Epithelial cell of prostate (primary cell): ENCODE results near the gene PPARG.
"Not testable (repeated sequence)": the region's sequence is repeated elsewhere in the genome, so short reads cannot be mapped to it uniquely, and the experiment has no call there.

Source experiments
- DNase-seq: peaks from one replicate; pipeline ENCODE4 v3.0.0-alpha.2; 2011; ENCODE audit warnings: low read depth, low spot score
- H3K27ac ChIP-seq: fragments of 450-650 bp; 2 replicates; pipeline ENCODE4 v1.5.1; 2017; ENCODE audit warnings: mild to moderate bottlenecking

The PPARG gene

DNA sequence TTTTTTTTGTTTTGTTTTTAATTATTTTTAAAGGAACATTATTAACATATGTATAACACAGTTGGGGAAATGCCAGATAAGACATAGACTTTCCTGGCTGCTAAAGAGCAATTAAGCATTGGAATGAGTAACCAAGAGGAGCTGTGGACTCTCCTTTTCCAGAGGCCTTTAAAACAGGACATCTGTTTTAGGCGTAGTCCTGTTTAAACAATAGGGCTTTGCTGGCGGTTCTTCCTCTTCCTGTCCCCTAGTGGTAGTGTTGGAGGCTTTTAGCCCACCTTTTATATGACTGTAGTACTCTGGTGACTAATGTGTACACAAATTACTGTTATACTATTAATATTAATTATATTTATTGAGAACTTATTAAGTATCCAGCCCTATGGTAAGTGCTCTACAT lies 81.9 kb downstream of the PPARG start:
- no peak for DNase-seq

DNA sequence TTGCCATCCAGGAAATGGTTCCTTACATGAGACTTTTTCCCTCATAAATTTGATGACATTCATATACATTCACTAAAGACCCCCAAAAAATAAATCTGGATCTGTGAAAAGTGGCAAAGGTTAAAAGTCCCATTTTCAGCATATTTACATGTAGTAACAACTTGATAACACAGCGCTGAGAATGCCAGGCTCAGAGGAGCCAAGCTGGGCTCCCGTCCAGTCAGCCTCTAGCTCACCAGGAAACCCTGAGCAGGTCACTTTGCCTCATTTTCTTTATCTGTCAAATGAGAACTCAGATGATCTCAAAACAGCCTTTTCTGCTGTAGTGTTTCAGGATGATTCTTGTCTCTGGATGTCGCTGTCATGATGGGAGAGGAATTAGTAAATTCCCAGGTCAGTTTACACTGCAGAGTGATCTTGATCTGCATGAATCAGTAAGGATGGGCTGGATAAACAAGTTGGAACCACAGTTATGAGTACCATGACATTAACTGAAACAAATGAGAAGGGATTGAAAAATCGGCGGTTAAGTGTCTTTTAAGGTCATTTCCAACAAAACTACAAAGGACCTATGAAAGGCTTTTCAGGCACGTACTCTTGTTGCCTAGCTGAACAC lies 82.8 kb downstream of the PPARG start:
- DNase-seq, result peak; percentile 12
- peak overlapping the region; percentile 16 for H3K27ac ChIP-seq

More for the DNA sequence above, 81.9 kb downstream of the PPARG start:
- no peak overlapping the region for H3K27ac ChIP-seq

DNA sequence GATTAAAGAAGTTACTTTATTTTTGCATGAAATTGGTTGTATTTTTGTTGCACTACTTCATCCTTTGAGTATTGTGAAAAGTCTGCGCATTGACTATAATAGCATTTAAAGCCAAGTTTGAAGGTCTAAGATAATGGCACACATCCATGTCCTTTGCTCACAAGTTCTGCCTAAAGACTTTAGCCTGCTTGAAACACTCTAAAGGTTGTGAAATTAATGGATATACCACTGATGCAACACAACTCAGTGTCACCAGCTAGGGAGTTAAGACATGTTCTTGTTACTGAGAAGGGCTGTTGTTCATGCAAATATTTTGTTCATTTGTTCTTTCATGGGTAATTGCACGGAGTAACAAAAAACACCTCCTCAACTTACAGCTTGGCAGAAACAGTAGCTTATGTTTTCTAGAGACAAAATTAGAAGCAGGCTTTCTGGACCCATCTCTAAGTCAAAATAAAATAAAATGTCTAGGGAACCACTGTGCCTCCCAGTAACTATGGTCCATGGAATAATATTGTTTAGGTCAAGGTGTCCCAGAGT lies 83.9 kb downstream of the PPARG start:
- H3K27ac ChIP-seq, result no peak overlapping the region
- no peak for DNase-seq

DNA sequence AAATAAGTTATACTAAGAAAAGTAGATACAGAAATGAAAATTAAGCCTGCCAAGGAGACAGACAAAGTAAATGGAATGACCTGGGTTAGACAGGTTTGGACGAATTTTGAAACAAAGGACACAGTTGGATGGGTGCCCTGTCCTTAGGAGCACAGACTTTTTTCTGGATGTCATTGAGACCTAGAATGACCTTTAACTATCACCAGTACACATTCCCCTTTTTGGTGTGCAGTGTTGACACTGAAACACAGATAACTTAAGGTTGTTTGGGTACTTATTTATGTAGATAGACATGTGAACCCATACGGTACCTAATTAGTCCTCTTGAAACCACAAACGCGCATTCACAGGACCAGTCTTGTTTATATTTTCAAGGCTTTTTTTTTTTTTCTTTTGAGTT lies 86.7 kb downstream of the PPARG start:
- H3K27ac ChIP-seq, result no peak overlapping the region
- no peak for DNase-seq

DNA sequence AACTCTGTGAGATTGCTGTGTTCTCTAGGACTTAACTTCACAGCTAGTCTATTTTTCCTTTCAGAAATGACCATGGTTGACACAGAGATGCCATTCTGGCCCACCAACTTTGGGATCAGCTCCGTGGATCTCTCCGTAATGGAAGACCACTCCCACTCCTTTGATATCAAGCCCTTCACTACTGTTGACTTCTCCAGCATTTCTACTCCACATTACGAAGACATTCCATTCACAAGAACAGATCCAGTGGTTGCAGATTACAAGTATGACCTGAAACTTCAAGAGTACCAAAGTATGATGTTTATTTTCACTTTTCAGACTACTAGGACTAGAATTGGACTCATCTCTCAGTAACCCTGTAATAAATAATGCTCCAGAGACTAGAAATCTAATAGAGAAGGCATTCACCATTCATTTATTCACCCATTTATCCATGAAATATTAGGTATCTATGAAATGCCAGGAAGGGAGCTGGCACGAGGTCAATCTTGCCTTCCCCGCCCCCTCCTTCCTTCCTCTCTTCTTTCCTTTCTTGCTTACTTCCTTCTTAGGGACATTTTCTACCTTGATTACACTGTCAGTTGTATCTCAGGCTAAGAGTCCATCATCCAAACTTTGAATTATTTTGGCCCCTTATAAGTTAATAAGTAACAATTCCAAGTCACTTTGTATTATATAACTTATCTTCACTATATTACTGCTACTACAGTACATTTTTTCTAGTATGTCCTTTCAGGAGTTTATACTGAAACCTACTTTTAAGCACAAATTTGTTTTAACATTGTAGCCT lies 91.0 kb downstream of the PPARG start:
- H3K27ac ChIP-seq, result no peak overlapping the region
- DNase-seq, result no peak

DNA sequence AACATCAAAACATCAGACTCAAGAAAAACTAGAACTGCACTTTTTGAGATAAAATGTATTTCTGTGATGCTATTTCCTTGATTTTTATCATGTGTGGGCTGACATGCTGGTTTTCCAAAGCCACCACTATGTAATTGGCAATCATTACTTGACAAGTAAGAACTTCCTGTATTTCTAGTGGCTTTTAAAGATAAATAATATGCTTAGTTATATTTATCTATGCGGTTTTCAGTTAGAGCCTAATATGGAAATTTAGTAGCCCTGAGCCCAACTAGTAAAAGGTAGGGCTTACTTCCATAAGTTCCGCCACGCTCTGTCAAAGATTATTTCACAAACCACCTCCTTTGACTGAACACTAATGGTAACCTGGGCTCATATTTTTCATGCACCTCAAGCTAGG lies 91.6 kb downstream of the PPARG start:
- no peak overlapping the region for H3K27ac ChIP-seq
- DNase-seq, result no peak

DNA sequence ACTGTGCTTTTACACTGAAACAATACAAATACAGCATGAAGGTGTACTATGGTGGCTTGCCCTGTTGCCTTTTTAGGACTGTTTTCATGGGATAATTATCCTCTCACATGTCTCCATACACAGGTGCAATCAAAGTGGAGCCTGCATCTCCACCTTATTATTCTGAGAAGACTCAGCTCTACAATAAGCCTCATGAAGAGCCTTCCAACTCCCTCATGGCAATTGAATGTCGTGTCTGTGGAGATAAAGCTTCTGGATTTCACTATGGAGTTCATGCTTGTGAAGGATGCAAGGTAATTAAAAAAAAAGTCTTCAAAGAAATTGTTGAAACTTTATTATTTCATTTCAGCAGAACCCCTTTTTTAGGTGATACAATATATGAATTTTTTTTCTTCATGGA lies 92.3 kb downstream of the PPARG start:
- no peak overlapping the region for H3K27ac ChIP-seq
- DNase-seq, result no peak

DNA sequence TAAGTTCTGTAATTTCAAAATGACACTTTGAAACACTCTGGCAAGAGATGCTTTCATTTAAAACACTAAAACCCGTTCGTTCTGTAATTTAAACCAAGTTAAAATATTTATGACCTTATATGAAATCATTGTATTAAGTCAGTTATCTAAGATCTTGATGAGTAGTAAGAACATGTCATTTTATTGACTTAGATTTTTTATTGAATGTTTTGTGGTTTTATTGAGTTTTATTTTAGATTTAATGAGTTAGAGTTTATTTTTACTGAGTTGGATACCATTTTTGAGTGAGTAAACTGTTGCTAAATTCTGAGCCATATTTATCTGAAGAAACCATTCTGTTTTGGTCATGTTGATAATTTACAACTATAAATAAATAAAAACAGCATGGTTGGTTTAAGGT lies 94.3 kb downstream of the PPARG start:
- no peak for DNase-seq
- H3K27ac ChIP-seq, result no peak overlapping the region

DNA sequence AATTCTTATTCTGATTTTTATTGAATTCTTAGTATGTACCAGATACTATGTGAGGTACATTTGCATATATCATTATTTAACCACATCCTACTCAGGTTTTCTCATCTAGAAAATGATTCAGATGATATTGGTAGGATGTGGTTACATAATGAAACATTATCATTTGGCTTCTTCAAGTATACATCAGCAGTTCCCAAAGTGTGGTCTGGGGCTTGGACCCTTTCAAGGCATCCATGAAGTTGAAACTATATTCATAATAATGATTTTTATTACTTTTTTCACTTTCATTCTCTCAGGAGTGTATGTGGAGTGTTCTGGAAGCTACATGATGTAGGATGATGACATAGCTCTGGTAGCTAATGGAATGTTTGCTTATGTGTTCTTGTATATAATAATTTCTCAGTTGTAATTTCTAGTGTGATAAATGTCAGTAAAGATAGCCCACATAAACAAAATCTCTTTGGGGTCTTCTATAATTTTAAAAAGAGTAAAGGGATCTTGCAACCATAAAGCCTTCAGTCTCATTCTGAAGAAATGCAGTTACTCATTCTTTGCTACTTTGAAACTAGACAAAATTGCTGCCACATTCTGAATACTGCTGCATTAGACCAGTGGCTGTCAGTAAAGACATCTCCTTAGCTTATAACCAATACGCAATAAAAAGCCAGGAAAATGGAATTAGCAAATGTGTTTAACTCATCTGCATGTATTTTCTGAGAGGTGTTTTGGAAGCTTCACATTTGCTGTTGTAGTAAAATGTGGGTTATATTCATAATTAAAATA lies 95.8 kb downstream of the PPARG start:
- H3K27ac ChIP-seq, result no peak overlapping the region
- DNase-seq, result no peak

DNA sequence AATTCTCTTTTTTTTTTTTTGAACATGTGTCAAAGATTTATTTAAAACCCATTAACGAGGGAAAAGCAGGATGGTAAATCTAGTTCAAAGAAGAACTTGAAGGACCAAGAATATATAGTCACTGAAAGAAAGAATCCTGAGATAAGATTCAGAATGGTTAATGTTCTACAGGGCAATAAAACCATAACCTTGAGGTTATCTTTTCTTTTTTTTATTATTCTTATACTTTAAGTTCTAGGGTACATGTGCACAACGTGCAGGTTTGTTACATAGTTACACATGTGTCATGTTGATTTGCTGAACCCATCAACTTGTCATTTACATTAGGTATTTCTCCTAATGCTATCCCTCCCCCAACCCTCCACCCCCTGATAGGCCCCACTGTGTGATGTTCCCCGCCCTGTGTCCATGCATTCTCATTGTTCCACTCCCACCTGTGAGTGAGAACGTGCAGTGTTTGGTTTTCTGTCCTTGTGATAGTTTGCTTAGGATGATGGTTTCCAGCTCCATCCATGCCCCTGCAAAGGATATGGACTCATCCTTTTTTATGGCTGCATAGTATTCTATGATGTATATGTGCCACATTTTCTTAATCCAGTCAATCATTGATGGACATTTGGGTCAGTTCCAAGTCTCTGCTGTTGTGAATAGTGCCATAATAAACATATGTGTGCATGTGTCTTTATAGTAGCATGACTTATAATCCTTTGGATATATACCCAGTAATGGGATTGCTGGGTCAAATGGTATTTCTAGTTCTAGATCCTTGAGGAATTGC lies 97.8 kb downstream of the PPARG start:
- not testable (repeated sequence) for DNase-seq, H3K27ac ChIP-seq

DNA sequence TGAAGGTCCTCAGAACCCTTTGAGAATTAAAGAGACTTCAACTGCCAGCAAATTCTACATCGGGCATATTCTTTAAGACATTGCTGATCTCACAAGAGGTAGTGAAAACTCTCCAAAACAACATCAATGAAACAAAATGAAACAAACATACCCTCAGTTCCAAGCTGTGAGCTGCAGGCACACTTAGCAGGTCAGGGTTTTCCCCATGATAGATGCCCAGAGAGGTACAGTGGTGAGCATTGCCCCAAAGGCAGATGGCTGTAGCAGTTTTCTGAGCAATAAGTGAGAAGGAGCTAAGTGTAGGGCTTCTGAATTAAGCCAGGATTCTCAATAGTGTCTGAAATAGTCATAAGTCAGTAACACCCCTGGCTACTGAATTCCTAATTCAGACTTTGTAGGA lies 99.3 kb downstream of the PPARG start:
- no peak for DNase-seq
- H3K27ac ChIP-seq, result no peak overlapping the region

DNA sequence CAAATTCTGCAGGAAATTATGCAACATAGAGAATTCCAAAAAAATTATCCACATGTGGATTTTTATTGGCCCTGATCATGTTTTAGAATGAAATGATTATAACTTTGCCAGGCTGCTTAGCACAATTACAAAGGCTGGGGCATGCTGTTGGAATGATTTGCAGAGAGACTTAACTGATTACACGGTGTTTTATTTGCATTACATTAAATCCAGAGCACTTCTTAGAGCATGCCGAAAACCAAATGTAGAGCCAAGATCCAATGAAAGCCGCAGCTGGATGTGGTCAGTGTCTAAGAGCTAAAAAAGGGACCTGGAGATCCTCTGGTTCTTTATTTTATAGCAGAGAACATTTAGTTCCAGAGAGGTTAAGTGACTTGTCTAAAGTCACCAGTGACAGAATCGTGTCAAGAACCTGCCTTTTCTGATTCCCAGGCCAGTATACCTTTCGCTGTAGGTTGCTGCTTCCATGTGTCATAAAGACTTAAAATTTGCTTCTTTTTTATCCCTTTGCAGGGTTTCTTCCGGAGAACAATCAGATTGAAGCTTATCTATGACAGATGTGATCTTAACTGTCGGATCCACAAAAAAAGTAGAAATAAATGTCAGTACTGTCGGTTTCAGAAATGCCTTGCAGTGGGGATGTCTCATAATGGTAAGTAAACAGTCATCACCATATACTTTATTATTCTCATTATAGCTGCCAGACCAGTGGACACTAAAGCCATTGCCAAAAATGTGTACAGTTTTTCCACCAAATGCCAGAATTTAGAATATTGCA lies 103.4 kb downstream of the PPARG start:
- no peak overlapping the region for H3K27ac ChIP-seq
- no peak for DNase-seq

DNA sequence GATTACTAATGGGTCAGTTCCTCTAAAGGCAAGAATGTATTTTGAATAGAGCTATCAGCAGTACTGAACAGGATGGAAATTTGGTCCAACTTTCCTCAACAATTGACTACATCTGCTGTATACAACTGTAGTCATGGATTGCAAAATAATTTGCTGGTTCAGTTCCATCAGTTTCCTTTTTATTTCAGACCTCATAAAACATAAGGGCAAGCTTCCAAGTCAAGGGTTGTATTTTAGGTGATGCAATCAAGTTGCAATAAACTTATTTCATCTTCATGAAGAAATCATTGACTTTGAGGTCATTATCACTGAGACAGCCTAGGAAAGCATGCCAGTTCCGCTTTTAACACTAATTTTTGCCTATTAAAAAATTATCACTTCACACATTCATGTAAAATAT lies 105.0 kb downstream of the PPARG start:
- H3K27ac ChIP-seq, result peak overlapping the region; percentile 59
- DNase-seq, result no peak

DNA sequence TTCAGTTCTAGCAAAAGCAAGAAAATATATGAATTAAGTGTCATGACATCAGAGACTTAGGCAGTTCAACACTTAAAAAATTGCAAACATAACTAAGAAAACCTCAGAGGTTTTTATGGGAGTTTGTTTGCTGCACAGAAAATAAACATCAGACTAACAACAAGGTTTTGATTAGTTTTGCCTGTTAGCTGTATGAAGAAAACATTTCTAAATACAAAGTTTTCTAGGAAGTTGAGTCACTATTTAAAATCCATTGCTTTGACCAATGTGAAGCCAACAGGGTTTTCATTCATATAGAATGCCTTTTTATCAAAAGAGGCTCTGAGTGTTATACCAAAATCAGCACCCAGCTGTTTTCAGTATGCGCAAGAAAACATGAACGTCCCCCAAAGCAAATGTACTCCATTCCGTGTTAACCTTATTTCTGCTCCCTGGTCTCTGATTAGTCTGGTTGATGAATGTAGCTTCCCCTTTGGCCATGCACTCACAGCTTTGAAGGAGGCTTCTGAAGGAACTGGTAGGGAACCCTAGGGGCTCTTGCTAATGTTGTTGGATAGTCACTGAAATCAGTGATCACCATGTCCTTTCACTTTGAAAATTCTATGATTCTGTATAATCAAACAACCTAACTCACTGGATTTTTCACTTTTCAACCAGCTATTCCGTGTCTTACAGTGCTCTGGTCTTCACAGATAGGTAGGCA lies 105.8 kb downstream of the PPARG start:
- peak overlapping the region; percentile 59 for H3K27ac ChIP-seq
- DNase-seq, result no peak

DNA sequence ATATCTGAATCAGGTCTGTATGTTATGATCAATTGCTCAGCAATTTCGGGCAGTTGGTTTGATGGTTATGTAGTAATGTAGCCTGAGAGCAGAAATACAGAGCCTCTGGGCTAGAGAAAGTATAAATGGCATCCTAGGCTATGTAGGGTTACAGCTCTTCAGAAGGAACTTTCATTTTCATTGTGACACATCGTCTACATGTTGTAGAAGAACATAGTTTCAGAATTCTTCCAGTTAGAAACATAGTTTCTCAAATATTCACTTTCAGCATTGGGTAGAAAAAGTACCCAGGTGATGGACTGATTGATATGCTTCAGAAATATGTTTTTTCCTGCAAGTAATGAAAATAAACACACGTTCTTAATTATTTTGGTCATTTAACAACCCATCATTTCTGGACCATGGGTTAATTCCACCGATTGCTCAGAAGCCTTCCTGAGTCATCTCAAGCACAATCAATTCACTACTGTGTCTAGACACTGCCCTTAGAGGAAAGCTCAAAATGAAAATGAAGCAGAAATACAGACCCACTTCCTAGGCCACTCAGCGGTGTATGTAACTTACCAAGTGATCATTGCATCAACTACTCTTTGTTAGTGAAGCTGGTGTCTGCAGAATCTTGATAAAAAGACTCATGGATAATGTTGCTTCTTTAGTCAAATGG lies 106.6 kb downstream of the PPARG start:
- DNase-seq, result no peak
- no peak overlapping the region for H3K27ac ChIP-seq

DNA sequence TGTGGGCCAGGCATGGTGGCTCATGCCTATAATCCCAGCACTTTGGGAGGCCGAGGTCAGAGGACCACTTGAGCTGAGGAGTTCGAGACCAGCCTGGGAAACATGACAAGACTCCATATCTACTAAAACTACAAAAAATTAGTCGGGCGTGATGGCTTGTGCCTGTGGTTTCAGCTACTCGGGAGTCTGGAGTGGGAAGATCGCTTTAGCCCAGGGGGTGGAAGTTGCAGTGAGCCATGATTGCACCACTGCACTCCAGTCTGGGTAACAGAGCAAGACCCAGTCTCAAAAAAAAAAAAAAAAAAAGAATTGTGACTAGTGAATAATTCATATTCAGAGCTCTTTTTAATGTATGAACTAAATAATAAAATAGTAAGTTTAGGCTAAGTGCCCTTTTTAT lies 107.6 kb downstream of the PPARG start:
- no peak for DNase-seq
- H3K27ac ChIP-seq, result no peak overlapping the region

DNA sequence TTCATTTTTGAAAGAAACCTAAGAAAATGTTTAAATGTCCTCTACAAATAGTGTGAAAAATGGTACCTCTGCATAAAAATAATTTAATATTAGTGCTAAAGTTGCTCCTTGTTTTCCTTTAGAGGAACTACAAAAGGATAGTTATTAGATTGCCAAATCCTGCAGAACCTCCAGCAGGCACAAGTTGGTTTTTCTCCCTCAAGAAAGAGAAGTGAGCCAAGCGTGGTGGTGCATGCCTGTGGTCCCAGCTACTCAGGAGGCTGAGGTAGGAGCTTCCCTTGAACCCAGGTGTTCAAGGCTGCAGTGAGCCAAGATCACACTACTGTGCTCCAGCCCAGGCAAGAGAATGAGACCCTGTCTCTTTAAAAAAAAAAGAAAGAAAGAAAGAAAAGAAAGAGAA lies 110.4 kb downstream of the PPARG start:
- no peak for DNase-seq
- no peak overlapping the region for H3K27ac ChIP-seq

DNA sequence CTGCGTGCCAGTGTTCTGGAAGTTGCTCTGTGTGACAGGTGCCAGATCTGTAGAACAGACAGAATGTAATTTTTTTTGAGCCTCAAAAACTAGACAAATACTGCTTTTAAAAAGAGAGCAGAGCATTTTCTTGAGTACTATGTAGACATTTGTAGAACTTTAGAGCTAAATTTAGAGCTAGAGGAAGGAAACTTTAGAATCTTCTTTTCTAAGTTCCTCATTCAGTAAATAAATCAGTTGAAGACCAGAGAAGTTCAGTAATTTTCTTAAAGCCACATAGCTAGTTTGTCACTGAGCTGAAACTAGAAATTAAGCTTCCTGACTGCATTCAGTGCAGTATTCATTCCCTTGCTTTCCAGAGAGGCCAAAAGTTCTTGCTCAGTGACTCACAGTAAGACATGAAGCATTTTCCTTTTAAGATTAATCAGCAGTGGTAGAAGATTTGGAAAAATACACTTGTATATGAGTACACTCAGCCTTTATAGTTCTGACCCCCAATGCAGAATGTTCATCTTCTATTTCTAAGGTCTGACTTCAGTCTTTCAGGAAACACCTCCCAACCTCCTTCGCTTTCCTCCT lies 111.8 kb downstream of the PPARG start:
- H3K27ac ChIP-seq, result peak overlapping the region; percentile 10
- DNase-seq, result no peak
